Body of pancreas (tissue), 4 donors: ENCODE data around the gene LSMEM2.

ENCODE experiments used
- CTCF ChIP-seq, 7 experiments: fragments of 450-650 bp in 4 of 7; fragments of 200-600 bp in 3 of 7; sonication (generic) in 3 of 7; IDR thresholded peaks; one replicate each; pipeline ENCODE4 v1.5.1; 2016 to 2019; ENCODE audit warnings: antibody characterized with exemption in 7 of 7
- POLR2A ChIP-seq, 3 donors: fragments of 450-650 bp; IDR thresholded peaks; one replicate each; pipeline ENCODE4 v1.6.1; 2016; ENCODE audit warnings: antibody characterized with exemption in 3 of 3, mild to moderate bottlenecking in 2 of 3

- TF ChIP-seq CTCF (IDR thresholded peaks at IDR 0.05) = no peak
- TF ChIP-seq POLR2A (IDR thresholded peaks at IDR 0.05) = no peak
Measured at GRCh38 chr3:50319894-50320625, 41.2 kb downstream of the LSMEM2 start.
